CD14-positive monocyte (primary cell): Measurements from ENCODE around the gene CREB5. TPM values are rescaled to one million over a fixed set of nuclear protein-coding genes. Genes with fewer than 3 reads are reported as not detected.

Experiments used
- DNase-seq, 3 donors: peaks; one replicate each; pipeline ENCODE4 v3.0.0-alpha.2; 2011 to 2022
- H2AFZ ChIP-seq: 2 replicates; pipeline ENCODE4 v1.6.0; 2012; ENCODE audit warnings: mild to moderate bottlenecking, low read depth, low read length, inconsistent platforms; ENCODE audit not compliant: insufficient read depth, poor library complexity, severe bottlenecking
- H3K27ac ChIP-seq, 2 donors: 1 replicate in 1 of 2; 2 replicates in 1 of 2; pipeline ENCODE4 v1.5.1; 2012 to 2013; ENCODE audit warnings: low read length in 2 of 2, control low read depth in 1 of 2, inconsistent platforms in 1 of 2, low read depth in 1 of 2, mild to moderate bottlenecking in 1 of 2
- H3K27me3 ChIP-seq, 2 donors: one replicate each; pipeline versions ENCODE4 v1.6.0 to v1.6.1; 2011 to 2013; ENCODE audit warnings: low read length in 2 of 2; ENCODE audit not compliant: control insufficient read depth in 2 of 2, insufficient read depth in 2 of 2
- H3K36me3 ChIP-seq, 2 donors: replicated peaks in 1 of 2; 1 replicate in 1 of 2; 2 replicates in 1 of 2; pipeline versions ENCODE4 v1.5.1 to v1.6.1; 2012 to 2013; ENCODE audit warnings: low read length in 2 of 2, control low read depth in 1 of 2, inconsistent platforms in 1 of 2, mild to moderate bottlenecking in 1 of 2; ENCODE audit not compliant: insufficient read depth in 2 of 2, control insufficient read depth in 1 of 2
- H3K4me1 ChIP-seq, 2 donors: 1 replicate in 1 of 2; 2 replicates in 1 of 2; pipeline versions ENCODE4 v1.5.1 to v1.6.1; 2012 to 2013; ENCODE audit warnings: low read length in 2 of 2, control low read depth in 1 of 2, inconsistent platforms in 1 of 2, mild to moderate bottlenecking in 1 of 2, moderate library complexity in 1 of 2; ENCODE audit not compliant: insufficient read depth in 2 of 2, control insufficient read depth in 1 of 2
- H3K4me2 ChIP-seq: replicated peaks from 2 replicates; pipeline ENCODE3; 2012; ENCODE audit warnings: low read length, moderate library complexity, mild to moderate bottlenecking; ENCODE audit not compliant: poor library complexity, severe bottlenecking; ENCODE audit errors: extremely low read depth
- H3K4me3 ChIP-seq, 3 experiments: fragments of 200-600 bp in 1 of 3; sonication (generic) in 1 of 3; replicated peaks in 1 of 3; 1 replicate in 2 of 3; 2 replicates in 1 of 3; pipeline ENCODE4 v1.5.1; 2011 to 2013; ENCODE audit warnings: low read length in 3 of 3, mild to moderate bottlenecking in 3 of 3, control low read depth in 2 of 3, low read depth in 2 of 3, inconsistent platforms in 1 of 3, moderate library complexity in 1 of 3
- H3K79me2 ChIP-seq: 2 replicates; pipeline ENCODE4 v1.6.0; 2012; ENCODE audit warnings: mild to moderate bottlenecking, control low read depth, inconsistent platforms, low read length, moderate library complexity; ENCODE audit not compliant: insufficient read depth
- H3K9ac ChIP-seq: 2 replicates; pipeline ENCODE4 v1.6.0; 2017; ENCODE audit warnings: low read length, mild to moderate bottlenecking; ENCODE audit not compliant: insufficient read depth, poor library complexity, severe bottlenecking
- H3K9me3 ChIP-seq, 2 donors: replicated peaks in 1 of 2; 1 replicate in 1 of 2; 2 replicates in 1 of 2; pipeline versions ENCODE4 v1.5.1 to v1.6.1; 2012 to 2013; ENCODE audit warnings: low read length in 2 of 2, control low read depth in 1 of 2; ENCODE audit not compliant: control insufficient read depth in 1 of 2, insufficient read depth in 1 of 2
- H4K20me1 ChIP-seq: 2 replicates; pipeline ENCODE4 v1.6.0; 2012; ENCODE audit warnings: mild to moderate bottlenecking, low read length, control low read depth, moderate library complexity; ENCODE audit not compliant: insufficient read depth
- H3K27ac Mint-ChIP-seq, 7 donors: one replicate each; pipeline ENCODE4 v1.8.0; 2020; ENCODE audit warnings: mild to moderate bottlenecking in 7 of 7, mixed read lengths in 7 of 7, moderate library complexity in 6 of 7, inconsistent platforms in 2 of 7
- H3K27me3 Mint-ChIP-seq, 3 donors: one replicate each; pipeline ENCODE4 v1.8.0; 2021 to 2022; ENCODE audit warnings: low read depth in 3 of 3, mild to moderate bottlenecking in 3 of 3, mixed read lengths in 3 of 3, moderate library complexity in 3 of 3, inconsistent platforms in 1 of 3
- H3K36me3 Mint-ChIP-seq, 2 donors: one replicate each; pipeline ENCODE4 v1.8.0; 2020; ENCODE audit warnings: mixed read lengths in 2 of 2, inconsistent platforms in 1 of 2, mild to moderate bottlenecking in 1 of 2
- H3K4me1 Mint-ChIP-seq: one replicate; pipeline ENCODE4 v1.8.0; 2020; ENCODE audit warnings: mild to moderate bottlenecking, mixed read lengths
- H3K4me3 Mint-ChIP-seq, 2 donors: one replicate each; pipeline ENCODE4 v1.8.0; 2020; ENCODE audit warnings: mild to moderate bottlenecking in 2 of 2, mixed read lengths in 2 of 2, moderate library complexity in 1 of 2
- H3K9me3 Mint-ChIP-seq, 7 donors: one replicate each; pipeline ENCODE4 v1.8.0; 2020 to 2022; ENCODE audit warnings: mixed read lengths in 7 of 7, mild to moderate bottlenecking in 6 of 7, moderate library complexity in 6 of 7, inconsistent platforms in 2 of 7
- WGBS: methylation state at CpG from one replicate; pipeline ENCODE4 v1.1.5; 2013; ENCODE audit warnings: missing lambda C conversion rate; ENCODE audit not compliant: insufficient coverage; 5-methylcytosine and 5-hydroxymethylcytosine counted together
- intact Hi-C, 2 donors: fragments of 100-400 bp; cut with micrococcal nuclease; formaldehyde crosslinking; loops; one replicate each; pipeline versions ENCODE4 v1.15.0 to v1.15.1; 2023
- polyA plus RNA-seq, 3 donors: library from polyadenylated mRNA; depleted of rRNA in 1 of 3; unstranded in 2 of 3; stranded (reverse) in 1 of 3; fragments of 300-500 nt in 2 of 3; fragments of >200 nt in 1 of 3; fragmentation: Illumina TruSeq in 2 of 3; gene quantifications; 1 replicate in 2 of 3; 2 replicates in 1 of 3; pipeline ENCODE4 v1.2.3, GENCODE V29; 2012 to 2021
- TF ChIP-seq, protein P1 (sequence below): fragments of 200-600 bp; IDR thresholded peaks from one replicate; pipeline ENCODE4 v1.8.0; 2022; ENCODE audit warnings: antibody characterized with exemption, mild to moderate bottlenecking

Gene CREB5
- polyA plus RNA-seq, 3 donors = 25.1 to 72.3 (median 44.2) TPM

DNA sequence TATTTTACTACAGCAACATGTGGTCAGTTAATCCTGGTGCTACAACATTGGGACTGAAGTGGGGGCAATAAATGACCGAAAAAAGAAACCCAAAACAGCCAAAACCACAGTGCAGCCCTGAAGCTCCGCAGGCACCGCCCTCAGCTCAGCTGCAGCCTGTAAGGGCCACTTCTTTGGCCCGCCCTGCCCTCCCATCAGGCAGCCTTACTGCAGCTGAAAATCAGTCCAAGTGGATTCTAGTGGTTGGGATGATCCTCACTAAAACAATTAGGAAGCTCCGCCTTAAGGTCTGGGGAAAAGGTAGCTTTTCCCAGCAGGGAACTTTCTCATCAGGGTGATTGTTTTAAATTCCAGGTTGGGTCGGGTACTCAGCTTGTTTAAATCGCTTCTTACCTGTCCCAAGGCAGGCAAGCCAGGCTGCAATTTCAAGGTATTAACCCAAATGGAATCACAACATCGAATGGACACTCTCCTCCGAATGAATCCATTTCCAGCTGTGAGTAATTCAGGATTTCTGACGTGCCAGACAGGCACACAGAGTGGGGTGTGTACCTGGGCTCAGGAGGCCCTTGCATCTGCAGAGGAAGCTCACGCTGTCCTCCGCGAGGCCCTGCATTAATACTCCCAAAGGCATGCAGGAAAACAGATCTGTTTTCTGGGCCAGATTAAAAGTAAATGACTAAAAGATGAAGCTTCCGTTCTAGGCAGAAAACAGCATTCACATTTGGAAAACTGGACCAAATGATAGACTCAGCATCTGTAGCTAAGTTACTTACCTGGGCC is 104.3 kb downstream of the CREB5 start:
- Mint-ChIP-seq H3K27me3 (peaks cover 0 to 9% (median 0%) of the 10 kb centered on the region in 3 donors), H3K27ac (no peak overlapping the region), H3K4me3 (no peak overlapping the region), H3K36me3 (no peaks in the 10 kb centered on the region), H3K4me1 (peaks cover 2% of the 10 kb centered on the region), H3K9me3 (peaks cover 0 to 2% (median 0%) of the 10 kb centered on the region in 7 donors)
- Histone ChIP-seq H3K27ac (no peak overlapping the region), H3K4me2 (no peak overlapping the region), H3K4me1 (no peaks in the 10 kb centered on the region), H3K4me3 (no peak overlapping the region), H3K9ac (no peak overlapping the region), H3K27me3 (no peaks in the 10 kb centered on the region), H2AFZ (no peak overlapping the region), H3K79me2 (no peaks in the 10 kb centered on the region), H3K36me3 (no peaks in the 10 kb centered on the region), H4K20me1 (no peaks in the 10 kb centered on the region), H3K9me3 (no peaks in the 10 kb centered on the region)
- intact Hi-C loops = no loop called here
- no peak for DNase-seq
- 93% methylated on average over 9 of the region's 14 CpGs for WGBS
- TF ChIP-seq, protein P1, sequence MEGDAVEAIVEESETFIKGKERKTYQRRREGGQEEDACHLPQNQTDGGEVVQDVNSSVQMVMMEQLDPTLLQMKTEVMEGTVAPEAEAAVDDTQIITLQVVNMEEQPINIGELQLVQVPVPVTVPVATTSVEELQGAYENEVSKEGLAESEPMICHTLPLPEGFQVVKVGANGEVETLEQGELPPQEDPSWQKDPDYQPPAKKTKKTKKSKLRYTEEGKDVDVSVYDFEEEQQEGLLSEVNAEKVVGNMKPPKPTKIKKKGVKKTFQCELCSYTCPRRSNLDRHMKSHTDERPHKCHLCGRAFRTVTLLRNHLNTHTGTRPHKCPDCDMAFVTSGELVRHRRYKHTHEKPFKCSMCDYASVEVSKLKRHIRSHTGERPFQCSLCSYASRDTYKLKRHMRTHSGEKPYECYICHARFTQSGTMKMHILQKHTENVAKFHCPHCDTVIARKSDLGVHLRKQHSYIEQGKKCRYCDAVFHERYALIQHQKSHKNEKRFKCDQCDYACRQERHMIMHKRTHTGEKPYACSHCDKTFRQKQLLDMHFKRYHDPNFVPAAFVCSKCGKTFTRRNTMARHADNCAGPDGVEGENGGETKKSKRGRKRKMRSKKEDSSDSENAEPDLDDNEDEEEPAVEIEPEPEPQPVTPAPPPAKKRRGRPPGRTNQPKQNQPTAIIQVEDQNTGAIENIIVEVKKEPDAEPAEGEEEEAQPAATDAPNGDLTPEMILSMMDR = no peak

DNA sequence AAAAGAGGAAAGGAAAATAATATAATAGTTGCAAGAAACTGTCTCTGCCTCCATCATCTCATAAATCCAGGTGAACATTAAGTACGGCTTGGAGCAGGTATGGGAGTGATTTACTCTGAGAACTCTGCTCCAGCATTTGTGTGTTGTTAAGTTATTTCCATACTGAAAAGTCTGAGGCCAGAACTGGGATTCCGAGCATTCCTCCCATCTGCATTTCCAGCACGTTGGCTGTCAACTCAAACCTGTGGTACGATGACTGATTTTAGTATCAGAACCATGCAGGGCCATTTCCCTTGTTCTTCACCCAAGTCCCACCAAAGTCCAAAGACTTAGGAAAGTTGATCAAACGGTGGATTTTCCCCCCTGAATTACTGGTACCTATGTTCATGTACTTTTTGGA is 104.9 kb downstream of the CREB5 start:
- no peaks in the 10 kb centered on the region for H3K36me3 Mint-ChIP-seq
- TF ChIP-seq, protein P1 = no peak
- WGBS = 92% methylated on average over 2 of the region's 5 CpGs

More for the DNA sequence above, 104.9 kb downstream of the CREB5 start:
- Histone ChIP-seq H2AFZ (no peak overlapping the region), H3K4me1 (no peaks in the 10 kb centered on the region), H3K36me3 (no peaks in the 10 kb centered on the region), H3K9me3 (no peaks in the 10 kb centered on the region), H3K27me3 (no peaks in the 10 kb centered on the region), H3K4me2 (no peak overlapping the region), H4K20me1 (no peaks in the 10 kb centered on the region), H3K4me3 (no peak overlapping the region), H3K27ac (no peak overlapping the region), H3K9ac (no peak overlapping the region), H3K79me2 (no peaks in the 10 kb centered on the region)
- no peak overlapping the region for H3K27ac Mint-ChIP-seq
- no peak overlapping the region for H3K4me3 Mint-ChIP-seq
- peaks cover 0 to 6% (median 0%) of the 10 kb centered on the region in 3 donors for H3K27me3 Mint-ChIP-seq
- DNase-seq = no peak
- H3K9me3 Mint-ChIP-seq = no peaks in the 10 kb centered on the region
- intact Hi-C loops = no loop called here
- H3K4me1 Mint-ChIP-seq = peaks cover 2% of the 10 kb centered on the region
